Pancreas (tissue), 10 donors: Measurements from ENCODE around the gene MRPS9. TPM values are rescaled to one million over a fixed set of nuclear protein-coding genes. Genes with fewer than 3 reads are reported as not detected.

Experiments used
- ATAC-seq, 4 donors: fragments of 200-7000 bp; cut with Tn5 transposase; one replicate each; pipeline versions ENCODE4 v1.8.0 to v1.9.1; 2020; ENCODE audit warnings: mild to moderate bottlenecking in 4 of 4, moderate library complexity in 4 of 4
- DNase-seq, 6 donors: peaks; one replicate each; pipeline ENCODE4 v3.0.0-alpha.2; 2020
- FAIRE-seq: peaks from 2 replicates; lab custom pipeline; 2012; peaks lifted over from hg19 to GRCh38; lab: Jason Lieb, UNC
- H3K27ac ChIP-seq, 4 donors: fragments of 200-600 bp; sonication (generic); 1 replicate in 3 of 4; 2 replicates in 1 of 4; pipeline versions ENCODE4 v1.5.0 to v1.8.0; 2020
- H3K27me3 ChIP-seq, 4 donors: fragments of 200-600 bp; one replicate each; pipeline ENCODE4 v1.8.0; 2021
- H3K36me3 ChIP-seq, 3 donors: fragments of 200-600 bp; sonication (generic) in 1 of 3; one replicate each; pipeline versions ENCODE4 v1.5.0 to v1.8.0; 2020 to 2021
- H3K4me1 ChIP-seq, 3 donors: fragments of 200-600 bp; one replicate each; pipeline ENCODE4 v1.8.0; 2021
- H3K4me3 ChIP-seq, 4 donors: fragments of 200-600 bp; sonication (generic) in 2 of 4; one replicate each; pipeline versions ENCODE4 v1.5.0 to v1.8.0; 2020 to 2021
- H3K9me3 ChIP-seq, 4 donors: fragments of 200-600 bp; one replicate each; pipeline ENCODE4 v1.8.0; 2021
- CTCF ChIP-seq, 4 donors: fragments of 200-600 bp; sonication (generic) in 3 of 4; IDR thresholded peaks; one replicate each; pipeline versions ENCODE4 v1.5.0 to v1.8.0; 2021; ENCODE audit warnings: antibody characterized with exemption in 4 of 4
- WGBS, 2 donors: extraction: QIAGEN DNeasy Blood & Tissue Kit; methylation state at CpG; one replicate each; pipeline ENCODE4 v1.1.7; 2013; 5-methylcytosine and 5-hydroxymethylcytosine counted together
- intact Hi-C, 3 donors: fragments of 100-400 bp; cut with DNase I; formaldehyde crosslinking; loops; one replicate each; pipeline versions ENCODE4 v1.11.1 to v1.14.2; 2022
- polyA plus RNA-seq, 2 donors: library from polyadenylated mRNA; stranded (reverse); fragments of 200-250 nt; gene quantifications; one replicate each; pipeline ENCODE4 v1.2.3, GENCODE V29; 2013
- total RNA-seq, 6 donors: library from RNA; stranded (reverse); fragmentation: NEBNext Ultra II Directional in 4 of 6; extraction: Animal tissue kit (Norgen Biotek cat#: 25700) in 4 of 6; gene quantifications; one replicate each; pipeline versions ENCODE4 v1.2.1 to v1.2.4, GENCODE V29; 2021 to 2023
- donor health status: healthy with polysubstance abuse.
- donor health status: DM: no; HTN: no; CAD: no; lungs with moderate emphysema.
- donor health status: DM: no; HTN: no; CAD: no.
- donor health status: control.
- donor health status: control.
- donor health status: Bipolar disorder and iron deficiency.
- donor health status: DM: yes; HTN: yes; CAD: no.
- donor health status: DM: no; HTN: no; CAD: no.
- donor health status: DM: no; HTN: no; CAD: no.
- donor health status: DM: yes; HTN: yes; CAD: no.

The MRPS9 gene
- total and polyA plus RNA-seq, 8 donors, result 8.8 to 23.6 (median 11.2) TPM

GRCh38 chr2:105112345-105112744, 74.5 kb downstream of the MRPS9 start:
- no peak for ATAC-seq
- TF ChIP-seq CTCF (IDR thresholded peaks at IDR 0.05), result no peak
- DNase-seq, result no peak
- H3K36me3 ChIP-seq, result no peaks in the 10 kb centered on the region
- no peaks in the 10 kb centered on the region for H3K9me3 ChIP-seq
- no peak overlapping the region for H3K4me3 ChIP-seq
- no peak overlapping the region for H3K27ac ChIP-seq
- FAIRE-seq, result no peak
- no peaks in the 10 kb centered on the region for H3K4me1 ChIP-seq
- intact Hi-C loops, result loop anchor here in 1 of 3 donors (5.0 kb wide), 1 partner anchor 125 kb away; no protein-coding TSS in a partner anchor
- H3K27me3 ChIP-seq, result no peaks in the 10 kb centered on the region
- 80% methylated on average over 12 of the region's 12 CpGs for WGBS, 2 donors

- Histone ChIP-seq H3K27ac (no peak overlapping the region), H3K4me1 (no peaks in the 10 kb centered on the region), H3K9me3 (no peaks in the 10 kb centered on the region), H3K4me3 (no peak overlapping the region), H3K27me3 (no peaks in the 10 kb centered on the region), H3K36me3 (no peaks in the 10 kb centered on the region)
- TF ChIP-seq CTCF (IDR thresholded peaks at IDR 0.05), result no peak
- ATAC-seq (no peak), FAIRE-seq (no peak), DNase-seq (no peak)
- intact Hi-C loops, result loop anchor here in 1 of 3 donors (5.0 kb wide), 1 partner anchor 124 kb away; no protein-coding TSS in a partner anchor
- 56 to 61% methylated on average over 4 of the region's 4 CpGs for WGBS, 2 donors
Observed at GRCh38 chr2:105113616-105114291, 75.9 kb downstream of the MRPS9 start.

- intact Hi-C loops, result loop anchor here in 1 of 3 donors (5.0 kb wide), 1 partner anchor 123 kb away; no protein-coding TSS in a partner anchor
- peak; percentile 34 to 70 (median 66) for TF ChIP-seq CTCF (IDR thresholded peaks at IDR 0.05)
- ATAC-seq (peak in 3 of 4 donors; percentile 62 to 84 (median 80)), DNase-seq (no peak), FAIRE-seq (peak; percentile 93)
- Histone ChIP-seq H3K9me3 (no peaks in the 10 kb centered on the region), H3K27me3 (no peaks in the 10 kb centered on the region), H3K36me3 (no peaks in the 10 kb centered on the region), H3K4me3 (no peak overlapping the region), H3K27ac (no peak overlapping the region), H3K4me1 (no peaks in the 10 kb centered on the region)
- WGBS, 2 donors, result 25 to 26% methylated on average over 4 of the region's 4 CpGs
Observed at GRCh38 chr2:105114551-105114950, 76.7 kb downstream of the MRPS9 start.

GRCh38 chr2:105116348-105116747, 78.5 kb downstream of the MRPS9 start:
- 88 to 90% methylated on average over 5 of the region's 5 CpGs for WGBS, 2 donors
- Histone ChIP-seq H3K4me1 (no peaks in the 10 kb centered on the region), H3K27me3 (no peaks in the 10 kb centered on the region), H3K9me3 (no peaks in the 10 kb centered on the region), H3K4me3 (no peak overlapping the region), H3K27ac (no peak overlapping the region), H3K36me3 (no peaks in the 10 kb centered on the region)
- ATAC-seq, result no peak
- DNase-seq, result no peak
- TF ChIP-seq CTCF (IDR thresholded peaks at IDR 0.05), result no peak
- FAIRE-seq, result no peak
- intact Hi-C loops, result loop anchor here in 1 of 3 donors (5.0 kb wide), 1 partner anchor 116 kb away; no protein-coding TSS in a partner anchor

GRCh38 chr2:105117565-105117964, 79.7 kb downstream of the MRPS9 start:
- H3K27ac ChIP-seq, result no peak overlapping the region
- 58 to 62% methylated on average over 6 of the region's 6 CpGs for WGBS, 2 donors
- H3K36me3 ChIP-seq, result no peaks in the 10 kb centered on the region
- no peaks in the 10 kb centered on the region for H3K27me3 ChIP-seq
- H3K4me1 ChIP-seq, result no peaks in the 10 kb centered on the region
- intact Hi-C loops, result loop anchor here in 1 of 3 donors (5.0 kb wide), 1 partner anchor 115 kb away; no protein-coding TSS in a partner anchor
- TF ChIP-seq CTCF (IDR thresholded peaks at IDR 0.05), result no peak
- ATAC-seq (no peak), DNase-seq (no peak), FAIRE-seq (no peak)
- no peaks in the 10 kb centered on the region for H3K9me3 ChIP-seq
- no peak overlapping the region for H3K4me3 ChIP-seq
